Body of pancreas (tissue), 4 donors: ENCODE results near the gene TOX2. TPM values are rescaled to one million over a fixed set of nuclear protein-coding genes. Genes with fewer than 3 reads are reported as not detected.

Experiments used
- ATAC-seq: fragments of 150-250 bp; one replicate; pipeline ENCODE4 v1.9.1; 2016
- DNase-seq, 4 donors: peaks; one replicate each; pipeline ENCODE4 v3.0.0-alpha.2; 2019
- H3K27ac ChIP-seq, 4 donors: fragments of 200-600 bp; sonication (generic); 1 replicate in 3 of 4; 2 replicates in 1 of 4; pipeline versions ENCODE4 v1.5.1 to v1.6.1; 2016 to 2019; ENCODE audit warnings: mild to moderate bottlenecking in 1 of 4, mixed read lengths in 1 of 4, moderate library complexity in 1 of 4
- H3K27me3 ChIP-seq, 2 donors: fragments of 200-600 bp; sonication (generic); one replicate each; pipeline ENCODE4 v1.6.0; 2016; ENCODE audit warnings: mild to moderate bottlenecking in 1 of 2
- H3K36me3 ChIP-seq, 2 donors: fragments of 200-600 bp; sonication (generic); replicated peaks in 1 of 2; 2 replicates each; pipeline ENCODE4 v1.5.1; 2016; ENCODE audit warnings: low read depth in 2 of 2; ENCODE audit not compliant: insufficient read depth in 1 of 2
- H3K4me1 ChIP-seq: fragments of 200-600 bp; sonication (generic); one replicate; pipeline ENCODE4 v1.6.0; 2016
- H3K4me3 ChIP-seq, 2 donors: fragments of 200-600 bp; sonication (generic); 1 replicate in 1 of 2; 2 replicates in 1 of 2; pipeline ENCODE4 v1.5.1; 2016 to 2019
- H3K9me3 ChIP-seq, 3 donors: fragments of 200-600 bp; sonication (generic); 1 replicate in 2 of 3; 2 replicates in 1 of 3; pipeline ENCODE4 v1.5.1; 2016
- POLR2A ChIP-seq, 3 donors: fragments of 450-650 bp; IDR thresholded peaks; one replicate each; pipeline ENCODE4 v1.6.1; 2016; ENCODE audit warnings: antibody characterized with exemption in 3 of 3, mild to moderate bottlenecking in 2 of 3
- WGBS, 2 donors: methylation state at CpG; one replicate each; pipeline ENCODE4 v1.1.5; 2017; 5-methylcytosine and 5-hydroxymethylcytosine counted together
- intact Hi-C: fragments of 100-400 bp; cut with DNase I; formaldehyde crosslinking; loops from one replicate; pipeline ENCODE4 v1.15.1; 2023
- total RNA-seq, 2 donors: library from RNA; depleted of rRNA; stranded (reverse); fragments of >200 nt; gene quantifications; one replicate each; pipeline ENCODE4 v1.1.0, GENCODE V29; 2016
- TF ChIP-seq, protein P1 (sequence below), 7 experiments: fragments of 450-650 bp in 4 of 7; fragments of 200-600 bp in 3 of 7; sonication (generic) in 3 of 7; IDR thresholded peaks; one replicate each; pipeline ENCODE4 v1.5.1; 2016 to 2019; ENCODE audit warnings: antibody characterized with exemption in 7 of 7

TOX2 gene
- total RNA-seq, 2 donors from 2014 or later: 1.8 to 2.0 TPM

DNA sequence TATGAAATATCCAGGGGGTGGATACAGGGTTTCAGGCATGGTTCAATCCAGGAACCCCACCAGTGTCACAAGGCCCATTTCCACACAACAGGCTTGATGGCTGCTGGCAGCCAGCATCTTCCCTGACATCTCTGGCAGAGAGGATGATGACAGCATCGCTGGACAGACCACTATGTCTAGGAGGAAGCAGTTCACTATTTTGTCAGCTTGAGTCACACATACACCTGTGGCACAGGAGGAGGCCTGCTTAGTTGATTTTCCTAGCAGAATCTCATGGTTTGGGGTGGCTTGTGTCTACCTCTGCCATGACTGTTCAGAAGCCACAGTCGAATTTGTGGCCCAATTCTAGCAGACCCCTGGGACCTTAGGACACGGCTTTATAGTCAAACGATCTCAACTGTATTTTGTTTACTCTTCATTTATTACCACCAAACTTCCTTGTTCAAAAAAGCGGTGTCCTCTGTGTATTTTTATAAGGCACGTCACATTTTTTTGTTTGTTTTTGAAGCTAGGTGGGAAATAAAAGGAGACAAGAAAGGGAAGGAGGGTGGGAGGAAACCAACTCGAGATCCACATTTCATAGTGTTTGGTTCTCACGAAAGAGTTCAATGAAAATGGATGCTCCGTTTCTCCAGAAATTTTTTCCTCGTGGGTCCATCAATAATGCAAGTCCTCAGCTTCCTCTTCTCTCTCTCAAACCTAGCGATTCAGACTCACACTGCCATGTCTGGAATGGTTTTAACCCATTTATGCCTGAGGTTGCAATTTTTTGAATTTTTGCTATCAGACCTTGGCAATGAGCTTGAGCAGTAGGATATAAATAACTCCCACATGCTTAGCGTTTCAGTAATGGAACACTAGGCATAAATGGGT lies 94.4 kb downstream of the TOX2 start:
- no peak for TF ChIP-seq POLR2A (IDR thresholded peaks at IDR 0.05)
- TF ChIP-seq, protein P1, sequence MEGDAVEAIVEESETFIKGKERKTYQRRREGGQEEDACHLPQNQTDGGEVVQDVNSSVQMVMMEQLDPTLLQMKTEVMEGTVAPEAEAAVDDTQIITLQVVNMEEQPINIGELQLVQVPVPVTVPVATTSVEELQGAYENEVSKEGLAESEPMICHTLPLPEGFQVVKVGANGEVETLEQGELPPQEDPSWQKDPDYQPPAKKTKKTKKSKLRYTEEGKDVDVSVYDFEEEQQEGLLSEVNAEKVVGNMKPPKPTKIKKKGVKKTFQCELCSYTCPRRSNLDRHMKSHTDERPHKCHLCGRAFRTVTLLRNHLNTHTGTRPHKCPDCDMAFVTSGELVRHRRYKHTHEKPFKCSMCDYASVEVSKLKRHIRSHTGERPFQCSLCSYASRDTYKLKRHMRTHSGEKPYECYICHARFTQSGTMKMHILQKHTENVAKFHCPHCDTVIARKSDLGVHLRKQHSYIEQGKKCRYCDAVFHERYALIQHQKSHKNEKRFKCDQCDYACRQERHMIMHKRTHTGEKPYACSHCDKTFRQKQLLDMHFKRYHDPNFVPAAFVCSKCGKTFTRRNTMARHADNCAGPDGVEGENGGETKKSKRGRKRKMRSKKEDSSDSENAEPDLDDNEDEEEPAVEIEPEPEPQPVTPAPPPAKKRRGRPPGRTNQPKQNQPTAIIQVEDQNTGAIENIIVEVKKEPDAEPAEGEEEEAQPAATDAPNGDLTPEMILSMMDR (IDR thresholded peaks at IDR 0.05): no peak
- intact Hi-C loops: no loop called here
- WGBS, 2 donors: 42 to 46% methylated on average over 12 of the region's 12 CpGs
- Histone ChIP-seq H3K4me3 (no peak overlapping the region), H3K9me3 (no peaks in the 10 kb centered on the region), H3K27ac (no peak overlapping the region), H3K4me1 (no peaks in the 10 kb centered on the region), H3K27me3 (no peaks in the 10 kb centered on the region), H3K36me3 (no peaks in the 10 kb centered on the region)
- no peak for ATAC-seq
- no peak for DNase-seq

DNA sequence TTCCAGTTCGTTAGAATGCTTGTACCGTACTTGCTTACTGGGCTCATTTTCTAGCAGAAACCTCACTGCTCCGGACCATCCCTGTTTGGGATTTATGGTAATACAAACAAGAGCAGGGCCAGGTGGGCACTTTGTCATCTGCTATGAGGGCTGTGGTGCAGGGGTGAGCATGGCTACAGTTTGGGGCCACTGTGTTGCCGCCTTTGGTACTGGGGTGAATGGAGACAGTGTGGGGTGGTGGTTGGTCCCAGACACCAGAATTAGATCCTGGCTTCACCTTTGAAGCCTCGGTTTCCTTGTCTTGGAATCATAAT lies 95.0 kb downstream of the TOX2 start:
- 66 to 73% methylated on average over 5 of the region's 5 CpGs for WGBS, 2 donors
- no peaks in the 10 kb centered on the region for H3K27me3 ChIP-seq
- no peaks in the 10 kb centered on the region for H3K9me3 ChIP-seq
- ATAC-seq: no peak
- no peaks in the 10 kb centered on the region for H3K4me1 ChIP-seq
- no peak for DNase-seq
- intact Hi-C loops: no loop called here
- H3K4me3 ChIP-seq: no peak overlapping the region
- no peaks in the 10 kb centered on the region for H3K36me3 ChIP-seq
- TF ChIP-seq, protein P1 (IDR thresholded peaks at IDR 0.05): no peak
- no peak for TF ChIP-seq POLR2A (IDR thresholded peaks at IDR 0.05)
- H3K27ac ChIP-seq: no peak overlapping the region

DNA sequence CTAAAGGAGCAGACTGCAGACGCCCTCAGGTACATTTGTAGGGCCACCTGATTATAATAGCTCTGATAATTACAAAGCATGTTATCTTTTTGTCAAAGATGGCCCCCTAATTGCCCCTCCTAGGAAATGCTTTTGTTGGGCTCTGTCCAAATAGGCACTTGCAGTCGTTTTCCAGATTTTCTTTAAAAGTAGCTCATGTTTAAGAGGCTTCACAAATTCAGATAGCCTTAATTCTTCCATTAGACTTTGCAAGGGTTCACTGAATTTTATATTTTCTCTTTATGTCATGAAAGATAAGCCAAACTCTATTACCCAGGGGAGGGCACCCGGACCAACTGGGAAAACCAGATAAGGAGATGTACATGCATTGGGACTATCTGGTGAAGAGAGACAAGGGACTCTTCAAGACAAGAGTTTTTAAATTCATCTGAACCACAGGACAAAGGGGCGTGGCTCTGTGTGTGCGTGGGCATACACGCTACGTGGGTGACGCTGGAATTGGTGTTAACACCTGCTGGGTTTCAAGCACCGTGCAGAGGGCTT lies 95.6 kb downstream of the TOX2 start:
- WGBS, 2 donors: 45 to 51% methylated on average over 9 of the region's 9 CpGs

DNA sequence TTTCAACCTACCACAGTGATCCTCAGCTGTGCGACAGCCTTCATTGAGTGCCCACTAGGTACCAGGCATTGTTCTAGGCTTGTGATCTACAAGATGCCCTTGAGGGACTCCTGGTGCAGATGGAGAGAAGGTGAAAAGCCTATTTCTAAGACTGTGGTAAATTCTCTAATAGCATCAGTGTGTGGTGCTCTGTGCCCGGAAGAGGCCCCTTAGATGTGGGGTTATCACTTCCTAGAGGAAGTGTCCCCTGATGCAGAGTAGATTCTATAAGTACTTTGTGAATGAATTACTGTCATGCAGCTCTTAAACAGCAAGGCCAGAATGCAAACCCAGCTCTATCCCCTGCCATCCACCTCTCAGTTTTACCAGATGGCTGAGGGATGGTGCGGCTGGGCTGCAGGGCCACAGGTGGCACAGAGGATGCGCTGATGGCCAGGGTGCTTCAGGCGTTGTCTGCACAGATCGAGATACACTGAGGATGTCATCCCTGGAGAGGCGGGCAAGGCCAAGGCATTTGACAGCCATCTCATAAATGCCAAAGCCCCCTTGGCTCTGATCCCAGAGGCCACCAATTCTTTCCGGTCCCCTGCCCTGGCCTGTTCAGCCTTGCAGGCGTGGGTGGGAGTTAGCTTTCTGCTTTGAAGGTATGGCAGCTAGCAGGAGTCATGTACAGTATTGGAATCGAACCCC lies 96.7 kb downstream of the TOX2 start:
- DNase-seq: no peak
- Histone ChIP-seq H3K9me3 (no peaks in the 10 kb centered on the region), H3K27me3 (no peaks in the 10 kb centered on the region), H3K36me3 (no peaks in the 10 kb centered on the region), H3K4me3 (no peak overlapping the region), H3K27ac (no peak overlapping the region), H3K4me1 (no peaks in the 10 kb centered on the region)
- intact Hi-C loops: no loop called here
- WGBS, 2 donors: 66 to 67% methylated on average over 8 to 10 of the region's 10 CpGs
- ATAC-seq: no peak
- TF ChIP-seq, protein P1 (IDR thresholded peaks at IDR 0.05): no peak
- no peak for TF ChIP-seq POLR2A (IDR thresholded peaks at IDR 0.05)

More for the DNA sequence above, 95.6 kb downstream of the TOX2 start:
- Histone ChIP-seq H3K27me3 (no peaks in the 10 kb centered on the region), H3K9me3 (no peaks in the 10 kb centered on the region), H3K4me3 (no peak overlapping the region), H3K27ac (no peak overlapping the region), H3K36me3 (no peaks in the 10 kb centered on the region), H3K4me1 (no peaks in the 10 kb centered on the region)
- TF ChIP-seq, protein P1 (IDR thresholded peaks at IDR 0.05): no peak
- no peak for TF ChIP-seq POLR2A (IDR thresholded peaks at IDR 0.05)
- ATAC-seq (no peak), DNase-seq (no peak)
- intact Hi-C loops: no loop called here
